ENCODE data around the gene KCND3.

KCND3 gene

GRCh38 chr1:111989531-111990025 lies at the start of gene KCND3:
Gene KCND3, minus strand, starts transcription at chr1:111989668.
- DNase-seq (ENCODE audit: low read depth in 2 of 2): no peak

- no peak for DNase-seq (ENCODE audit: low read depth in 2 of 2)
Observed at GRCh38 chr1:112034277-112034676, 44.8 kb upstream of the KCND3 start.

- no peak for DNase-seq (ENCODE audit: low read depth in 2 of 2)
Observed at GRCh38 chr1:112033439-112034120, 44.1 kb upstream of the KCND3 start.

- no peak for DNase-seq (ENCODE audit: low read depth in 2 of 2)
Observed at GRCh38 chr1:112030157-112030556, 40.7 kb upstream of the KCND3 start.

- no peak for DNase-seq (ENCODE audit: low read depth in 2 of 2)
Observed at GRCh38 chr1:112027696-112028095, 38.2 kb upstream of the KCND3 start.

GRCh38 chr1:112026501-112026900 lies 37.0 kb upstream of the KCND3 start:
- no peak for DNase-seq (ENCODE audit: low read depth in 2 of 2)

GRCh38 chr1:112026016-112026415 lies 36.5 kb upstream of the KCND3 start:
- DNase-seq (ENCODE audit: low read depth in 2 of 2): no peak

- DNase-seq (ENCODE audit: low read depth in 2 of 2): no peak
Observed at GRCh38 chr1:112021263-112021662, 31.8 kb upstream of the KCND3 start.

GRCh38 chr1:112017183-112017582 lies 27.7 kb upstream of the KCND3 start:
- no peak for DNase-seq (ENCODE audit: low read depth in 2 of 2)

- DNase-seq (ENCODE audit: low read depth in 2 of 2): no peak
Observed at GRCh38 chr1:112012823-112013222, 23.4 kb upstream of the KCND3 start.

GRCh38 chr1:112011202-112011601 lies 21.7 kb upstream of the KCND3 start:
- DNase-seq (ENCODE audit: low read depth in 2 of 2): no peak

- no peak for DNase-seq (ENCODE audit: low read depth in 2 of 2)
Observed at GRCh38 chr1:112007169-112007568, 17.7 kb upstream of the KCND3 start.

GRCh38 chr1:112006416-112007025 lies 17.1 kb upstream of the KCND3 start:
- DNase-seq (ENCODE audit: low read depth in 2 of 2): no peak

GRCh38 chr1:112004076-112004475 lies 14.6 kb upstream of the KCND3 start:
- DNase-seq (ENCODE audit: low read depth in 2 of 2): no peak

GRCh38 chr1:112002514-112002913 lies 13.0 kb upstream of the KCND3 start:
- DNase-seq (ENCODE audit: low read depth in 2 of 2): no peak

GRCh38 chr1:112001436-112001835 lies 12.0 kb upstream of the KCND3 start:
- DNase-seq (ENCODE audit: low read depth in 2 of 2): no peak

GRCh38 chr1:112000048-112000447 lies 10.6 kb upstream of the KCND3 start:
- no peak for DNase-seq (ENCODE audit: low read depth in 2 of 2)

GRCh38 chr1:111998332-111998731 lies 8.9 kb upstream of the KCND3 start:
- no peak for DNase-seq (ENCODE audit: low read depth in 2 of 2)

- DNase-seq (ENCODE audit: low read depth in 2 of 2): no peak
Observed at GRCh38 chr1:111992476-111992875, 3.0 kb upstream of the KCND3 start.

- no peak for DNase-seq (ENCODE audit: low read depth in 2 of 2)
Observed at GRCh38 chr1:111990878-111991718, 1.6 kb upstream of the KCND3 start.

GRCh38 chr1:111990026-111990877 lies 784 bp upstream of the KCND3 start:
- no peak for DNase-seq (ENCODE audit: low read depth in 2 of 2)
